H1 (cell line): Measurements from ENCODE around the gene RGS16. TPM values are rescaled to one million over a fixed set of nuclear protein-coding genes. Genes with fewer than 3 reads are reported as not detected.

ENCODE experiments used
- ASH2L ChIP-seq: fragments of 200-600, 300-600 bp; sonication (generic); IDR thresholded peaks from one replicate; pipeline ENCODE4 v1.7.1; 2017; ENCODE audit warnings: low read length
- CEBPB ChIP-seq: IDR thresholded peaks from 2 replicates; pipeline ENCODE4 v1.6.1; 2012; ENCODE audit warnings: low read depth, low read length
- CHD2 ChIP-seq: IDR thresholded peaks from 2 replicates; pipeline ENCODE4 v1.6.1; 2012; ENCODE audit warnings: low read length, improper control_type of control experiment
- KDM1A ChIP-seq: fragments of 200-600, 300-600 bp; sonication (generic); IDR thresholded peaks from 2 replicates; pipeline ENCODE4 v1.7.1; 2016; ENCODE audit warnings: mild to moderate bottlenecking, low read length, borderline replicate concordance
- RAD21 ChIP-seq, 2 experiments: IDR thresholded peaks in 1 of 2; conservative IDR thresholded peaks in 1 of 2; 2 replicates each; pipeline ENCODE4 v1.6.1; 2011; ENCODE audit warnings: low read depth in 2 of 2, low read length in 2 of 2, improper control_type of control experiment in 1 of 2, inconsistent platforms in 1 of 2, mild to moderate bottlenecking in 1 of 2, moderate library complexity in 1 of 2
- SAP30 ChIP-seq: fragments of 300-600 bp; sonication (generic); IDR thresholded peaks from 2 replicates; pipeline ENCODE4 v1.7.1; 2012; ENCODE audit warnings: low read length, moderate library complexity, mild to moderate bottlenecking, inconsistent platforms; ENCODE audit not compliant: insufficient read depth, insufficient replicate concordance
- SIRT6 ChIP-seq: IDR thresholded peaks from one replicate; pipeline ENCODE4 v1.7.1; 2012; ENCODE audit warnings: low read length, inconsistent platforms
- polyA plus RNA-seq, 7 experiments: library from polyadenylated mRNA; depleted of rRNA in 3 of 7; stranded (reverse) in 5 of 7; unstranded in 2 of 7; fragments of >200 nt in 5 of 7; fragments of 200-250 nt in 2 of 7; gene quantifications; 1 replicate in 5 of 7; 2 replicates in 1 of 7; 4 replicates in 1 of 7; pipeline versions ENCODE4 v1.2.1 to v1.2.3, GENCODE V29; 2011 to 2013; ENCODE audit warnings: missing spikeins in 2 of 7, mixed read lengths in 2 of 7
- total RNA-seq: library from RNA; stranded (reverse); fragmentation: NEBNext Ultra II Directional; extraction: Animal tissue kit (Norgen Biotek cat#: 25700); gene quantifications from 2 replicates; pipeline ENCODE4 v1.2.1, GENCODE V29; 2021
- TF ChIP-seq, protein P1 (sequence below): IDR thresholded peaks from 2 replicates; pipeline ENCODE4 v1.6.1; 2012; ENCODE audit warnings: inconsistent platforms

RGS16 gene
- total and polyA plus RNA-seq, 2 of the 8 experiments (the other 6 are each of a cell fraction or from before 2014, with no cell fraction given) = 5.7 to 9.8 TPM

DNA sequence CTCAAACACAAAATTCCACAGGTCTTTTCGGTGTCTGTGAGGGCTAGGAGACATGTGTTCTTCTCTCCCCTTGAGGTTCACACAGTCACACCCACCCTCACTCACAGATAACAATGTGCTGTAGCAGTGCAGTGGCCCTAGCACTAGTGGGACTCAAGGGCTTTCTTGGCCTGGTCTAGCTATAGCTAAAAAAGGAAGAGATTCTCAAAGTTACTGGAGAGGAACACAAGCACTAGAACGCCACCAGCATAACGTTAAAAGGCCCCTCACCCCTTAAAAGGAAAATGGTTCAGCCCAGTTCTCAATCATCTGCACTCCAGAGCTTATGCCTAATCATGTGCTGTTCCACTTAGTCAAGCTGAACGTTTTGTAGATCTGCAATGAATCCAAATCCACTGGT, 40.7 kb upstream of the RGS16 start (continued):
- TF ChIP-seq SAP30 = no peak
- TF ChIP-seq KDM1A = no peak
- TF ChIP-seq SIRT6 = no peak
- no peak for TF ChIP-seq CEBPB
- no peak for TF ChIP-seq RAD21 (IDR thresholded peaks at IDR 0.05 in 1 of 2, conservative IDR thresholded peaks at IDR 0.05 in 1 of 2; ENCODE audit: low read depth in 2 of 2, low read length in 2 of 2)
- TF ChIP-seq CHD2 = no peak
- no peak for TF ChIP-seq ASH2L
- TF ChIP-seq, protein P1, sequence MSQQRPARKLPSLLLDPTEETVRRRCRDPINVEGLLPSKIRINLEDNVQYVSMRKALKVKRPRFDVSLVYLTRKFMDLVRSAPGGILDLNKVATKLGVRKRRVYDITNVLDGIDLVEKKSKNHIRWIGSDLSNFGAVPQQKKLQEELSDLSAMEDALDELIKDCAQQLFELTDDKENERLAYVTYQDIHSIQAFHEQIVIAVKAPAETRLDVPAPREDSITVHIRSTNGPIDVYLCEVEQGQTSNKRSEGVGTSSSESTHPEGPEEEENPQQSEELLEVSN = no peak
